H1 (cell line): ENCODE results near the gene BIK. TPM values are rescaled to one million over a fixed set of nuclear protein-coding genes. Genes with fewer than 3 reads are reported as not detected.
A peak's percentile ranks its signal among the peaks of the same experiment; 100 is the strongest.

Experiments used
- CTCF ChIA-PET: fragments of 300-600 bp; sonication (Branson Sonifier 250); formaldehyde crosslinking; loops from one replicate; lab custom pipeline; 2021; ENCODE audit not compliant: partially characterized antibody; lab: Charles Lee
- POLR2A ChIA-PET: fragments of 300-600 bp; sonication (Branson Sonifier 250); formaldehyde crosslinking; loops from one replicate; lab custom pipeline; 2021; ENCODE audit warnings: inconsistent platforms; ENCODE audit not compliant: partially characterized antibody; lab: Charles Lee
- DNase-seq, 2 experiments: peaks; one replicate each; pipeline versions ENCODE4 v3.0.0 to v3.0.0-alpha.2; 2010 to 2022; ENCODE audit warnings: low spot score in 2 of 2, low read depth in 1 of 2, mixed read lengths in 1 of 2
- FAIRE-seq: peaks from 2 replicates; lab custom pipeline; 2011; peaks lifted over from hg19 to GRCh38; lab: Jason Lieb, UNC
- H2AFZ ChIP-seq: 2 replicates; pipeline ENCODE4 v1.8.1; 2012; ENCODE audit warnings: low read length, inconsistent platforms
- H2AK5ac ChIP-seq: 2 replicates; pipeline ENCODE4 v1.6.1; 2013; ENCODE audit warnings: low read depth, low read length
- H2BK120ac ChIP-seq: replicated peaks from 2 replicates; pipeline ENCODE3; 2013; ENCODE audit warnings: low read depth, low read length, inconsistent platforms
- H2BK12ac ChIP-seq: 2 replicates; pipeline ENCODE4 v1.6.1; 2013; ENCODE audit warnings: low read depth, low read length
- H2BK15ac ChIP-seq: 2 replicates; pipeline ENCODE4 v1.6.1; 2013; ENCODE audit warnings: low read length
- H2BK20ac ChIP-seq: 2 replicates; pipeline ENCODE4 v1.6.1; 2013; ENCODE audit warnings: low read length
- H2BK5ac ChIP-seq: 2 replicates; pipeline ENCODE4 v1.6.1; 2013; ENCODE audit warnings: low read depth, low read length
- H3K14ac ChIP-seq: 2 replicates; pipeline ENCODE4 v1.6.1; 2013; ENCODE audit warnings: inconsistent platforms; ENCODE audit not compliant: insufficient read length
- H3K18ac ChIP-seq: 2 replicates; pipeline ENCODE4 v1.6.1; 2013; ENCODE audit warnings: low read length; ENCODE audit errors: extremely low read depth
- H3K23ac ChIP-seq: 2 replicates; pipeline ENCODE4 v1.6.1; 2013; ENCODE audit warnings: inconsistent platforms; ENCODE audit not compliant: insufficient read length
- H3K23me2 ChIP-seq: 2 replicates; pipeline ENCODE4 v1.6.1; 2013; ENCODE audit warnings: low read depth, low read length
- H3K27ac ChIP-seq: 2 replicates; pipeline ENCODE4 v1.6.1; 2011; ENCODE audit warnings: low read depth, low read length, inconsistent platforms
- H3K27me3 ChIP-seq, 4 experiments: replicated peaks in 1 of 4; 1 replicate in 1 of 4; 2 replicates in 3 of 4; pipeline versions ENCODE4 v1.6.1 to v1.8.1; 2011 to 2013; ENCODE audit warnings: low read length in 3 of 4, mild to moderate bottlenecking in 3 of 4, inconsistent platforms in 2 of 4, mixed read lengths in 2 of 4, moderate library complexity in 1 of 4; ENCODE audit not compliant: control insufficient read depth in 3 of 4, insufficient read depth in 3 of 4; ENCODE audit errors: extremely low read depth in 1 of 4
- H3K36me3 ChIP-seq, 4 experiments: 2 replicates each; pipeline versions ENCODE4 v1.6.1 to v1.8.1; 2011 to 2013; ENCODE audit warnings: mild to moderate bottlenecking in 4 of 4, low read length in 3 of 4, moderate library complexity in 2 of 4, control low read depth in 1 of 4, inconsistent platforms in 1 of 4; ENCODE audit not compliant: insufficient read depth in 4 of 4, control insufficient read depth in 2 of 4
- H3K4ac ChIP-seq: replicated peaks from 2 replicates; pipeline ENCODE3; 2013; ENCODE audit warnings: low read length, low read depth, mixed read lengths, inconsistent platforms; ENCODE audit not compliant: insufficient read length
- H3K4me1 ChIP-seq, 4 experiments: replicated peaks in 1 of 4; 1 replicate in 1 of 4; 2 replicates in 3 of 4; pipeline versions ENCODE4 v1.6.1 to v1.8.1; 2011 to 2013; ENCODE audit warnings: low read length in 3 of 4, inconsistent platforms in 2 of 4, mixed read lengths in 1 of 4; ENCODE audit not compliant: insufficient read depth in 4 of 4, control insufficient read depth in 3 of 4
- H3K4me2 ChIP-seq, 2 experiments: 2 replicates each; pipeline versions ENCODE4 v1.6.1 to v1.8.1; 2011 to 2013; ENCODE audit warnings: low read depth in 2 of 2, low read length in 2 of 2, control low read depth in 1 of 2, inconsistent platforms in 1 of 2, mild to moderate bottlenecking in 1 of 2; ENCODE audit not compliant: insufficient read depth in 1 of 2
- H3K4me3 ChIP-seq, 4 experiments: fragments of 200-600, 300-600 bp in 1 of 4; sonication (generic), shearing (Covaris generic), sonication (Bioruptor Twin) in 1 of 4; 2 replicates each; pipeline versions ENCODE4 v1.5.1 to v1.8.1; 2011 to 2016; ENCODE audit warnings: low read length in 4 of 4, low read depth in 3 of 4, control low read depth in 2 of 4, inconsistent platforms in 2 of 4, mild to moderate bottlenecking in 2 of 4, mixed read lengths in 1 of 4, moderate library complexity in 1 of 4; ENCODE audit not compliant: insufficient read depth in 2 of 4; ENCODE audit errors: extremely low read depth in 1 of 4
- H3K56ac ChIP-seq: replicated peaks from 2 replicates; pipeline ENCODE3; 2013; ENCODE audit warnings: low read depth, mild to moderate bottlenecking, mixed read lengths, low read length, inconsistent platforms; ENCODE audit not compliant: insufficient read length
- H3K79me1 ChIP-seq: 2 replicates; pipeline ENCODE4 v1.6.1; 2013; ENCODE audit warnings: low read depth, low read length, control low read depth
- H3K79me2 ChIP-seq, 2 experiments: 2 replicates each; pipeline versions ENCODE4 v1.6.1 to v1.8.1; 2012 to 2013; ENCODE audit warnings: low read length in 2 of 2, mild to moderate bottlenecking in 2 of 2, inconsistent platforms in 1 of 2; ENCODE audit not compliant: insufficient read depth in 2 of 2, control insufficient read depth in 1 of 2
- H3K9ac ChIP-seq, 4 experiments: replicated peaks in 1 of 4; 1 replicate in 1 of 4; 2 replicates in 3 of 4; pipeline versions ENCODE4 v1.6.1 to v1.8.1; 2011 to 2013; ENCODE audit warnings: low read depth in 3 of 4, low read length in 3 of 4, control low read depth in 2 of 4, mild to moderate bottlenecking in 2 of 4, moderate library complexity in 2 of 4, inconsistent platforms in 1 of 4; ENCODE audit errors: extremely low read depth in 1 of 4
- H3K9me3 ChIP-seq, 2 experiments: 2 replicates each; pipeline versions ENCODE4 v1.6.1 to v1.8.1; 2012 to 2013; ENCODE audit warnings: mild to moderate bottlenecking in 2 of 2, moderate library complexity in 2 of 2, control low read depth in 1 of 2, inconsistent platforms in 1 of 2, low read depth in 1 of 2, low read length in 1 of 2, mixed read lengths in 1 of 2; ENCODE audit not compliant: insufficient read depth in 2 of 2
- H4K20me1 ChIP-seq, 2 experiments: replicated peaks in 1 of 2; 2 replicates each; pipeline versions ENCODE3 to v1.8.1; 2011 to 2013; ENCODE audit warnings: inconsistent platforms in 2 of 2, low read length in 2 of 2, mild to moderate bottlenecking in 1 of 2; ENCODE audit not compliant: insufficient read depth in 2 of 2, control insufficient read depth in 1 of 2
- H4K5ac ChIP-seq: 2 replicates; pipeline ENCODE4 v1.6.1; 2013; ENCODE audit warnings: low read length, low read depth, mixed read lengths, inconsistent platforms; ENCODE audit not compliant: insufficient read length
- H4K8ac ChIP-seq: 2 replicates; pipeline ENCODE4 v1.8.0; 2013; ENCODE audit warnings: mild to moderate bottlenecking, moderate library complexity, low read length, inconsistent platforms; ENCODE audit not compliant: insufficient read depth; ENCODE audit errors: extremely low read depth
- H4K91ac ChIP-seq: replicated peaks from 2 replicates; pipeline ENCODE3; 2013; ENCODE audit warnings: low read length, mixed read lengths, inconsistent platforms; ENCODE audit not compliant: insufficient read length
- BCL11A ChIP-seq, 2 experiments: IDR thresholded peaks; one replicate each; pipeline ENCODE4 v1.6.1; 2011; ENCODE audit warnings: low read depth in 2 of 2, low read length in 2 of 2, mild to moderate bottlenecking in 2 of 2
- CBX5 ChIP-seq: fragments of 300-800, 300-1000 bp; sonication (generic); IDR thresholded peaks from 2 replicates; pipeline ENCODE4 v1.7.1; 2016; ENCODE audit warnings: antibody characterized with exemption, low read length, low read depth
- CTCF ChIP-seq, 3 experiments: IDR thresholded peaks; 1 replicate in 2 of 3; 2 replicates in 1 of 3; pipeline versions ENCODE4 v1.5.1 to v1.6.1; 2011; ENCODE audit warnings: low read length in 3 of 3, mild to moderate bottlenecking in 3 of 3, inconsistent platforms in 2 of 3, low read depth in 1 of 3, moderate library complexity in 1 of 3; ENCODE audit not compliant: insufficient read depth in 1 of 3; ENCODE audit errors: control extremely low read depth in 1 of 3
- JUN ChIP-seq: IDR thresholded peaks from 2 replicates; pipeline ENCODE4 v1.6.1; 2011; ENCODE audit warnings: low read depth, mild to moderate bottlenecking, improper control_type of control experiment, low read length
- POU5F1 ChIP-seq: IDR thresholded peaks from 2 replicates; pipeline ENCODE4 v1.6.1; 2011; ENCODE audit warnings: low read depth, mild to moderate bottlenecking, low read length, moderate library complexity
- RAD21 ChIP-seq, 2 experiments: IDR thresholded peaks in 1 of 2; conservative IDR thresholded peaks in 1 of 2; 2 replicates each; pipeline ENCODE4 v1.6.1; 2011; ENCODE audit warnings: low read depth in 2 of 2, low read length in 2 of 2, improper control_type of control experiment in 1 of 2, inconsistent platforms in 1 of 2, mild to moderate bottlenecking in 1 of 2, moderate library complexity in 1 of 2
- SIX5 ChIP-seq: IDR thresholded peaks from 2 replicates; pipeline ENCODE4 v1.6.1; 2011; ENCODE audit warnings: mild to moderate bottlenecking, low read depth, low read length
- SP4 ChIP-seq: IDR thresholded peaks from 2 replicates; pipeline ENCODE4 v1.6.1; 2012; ENCODE audit warnings: low read length, inconsistent platforms
- WGBS, 2 experiments: shearing (Covaris generic) in 1 of 2; methylation state at CpG; one replicate each; pipeline versions ENCODE4 v1.1.6 to v1.1.7; 2013 to 2015; ENCODE audit warnings: low lambda C conversion rate in 2 of 2, mixed read lengths in 2 of 2, inconsistent platforms in 1 of 2, low coverage in 1 of 2, missing lambda C conversion rate in 1 of 2; ENCODE audit not compliant: insufficient replicate concordance in 2 of 2, insufficient coverage in 1 of 2, insufficient read length in 1 of 2; ENCODE audit errors: extremely low coverage in 1 of 2, missing lambda C conversion rate in 1 of 2; 5-methylcytosine and 5-hydroxymethylcytosine counted together
- polyA plus RNA-seq, 7 experiments: library from polyadenylated mRNA; depleted of rRNA in 3 of 7; stranded (reverse) in 5 of 7; unstranded in 2 of 7; fragments of >200 nt in 5 of 7; fragments of 200-250 nt in 2 of 7; gene quantifications; 1 replicate in 5 of 7; 2 replicates in 1 of 7; 4 replicates in 1 of 7; pipeline versions ENCODE4 v1.2.1 to v1.2.3, GENCODE V29; 2011 to 2013; ENCODE audit warnings: missing spikeins in 2 of 7, mixed read lengths in 2 of 7
- total RNA-seq: library from RNA; stranded (reverse); fragmentation: NEBNext Ultra II Directional; extraction: Animal tissue kit (Norgen Biotek cat#: 25700); gene quantifications from 2 replicates; pipeline ENCODE4 v1.2.1, GENCODE V29; 2021

BIK gene
- total and polyA plus RNA-seq, 2 of the 8 experiments (the other 6 are each of a cell fraction or from before 2014, with no cell fraction given), result 3.3 to 5.5 TPM

GRCh38 chr22:43096420-43096819 is 14.1 kb upstream of the BIK start:
- no peaks in the 10 kb centered on the region for H3K36me3 ChIP-seq
- peak overlapping the region; percentile 27; the same call in 1 of the 2 replicates for H2BK12ac ChIP-seq
- no peak overlapping the region for H3K27ac ChIP-seq
- H3K23me2 ChIP-seq, result peaks cover 3% of the 10 kb centered on the region; the same call in 1 of the 2 replicates
- no peak overlapping the region for H3K4me3 ChIP-seq
- H3K4me2 ChIP-seq, result no peak overlapping the region
- H3K14ac ChIP-seq, result no peak overlapping the region
- FAIRE-seq, result no peak
- no peaks in the 10 kb centered on the region for H3K4me1 ChIP-seq
- WGBS, 2 experiments, result 94% methylated on average over 8 of the region's 8 CpGs; no CpG with 5 or more reads in 1 of the 2 experiments
- H2BK15ac ChIP-seq, result no peak overlapping the region
- no peaks in the 10 kb centered on the region for H3K79me2 ChIP-seq
- no peak overlapping the region for H4K91ac ChIP-seq
- no peak overlapping the region for H3K9ac ChIP-seq
- no peak overlapping the region for H2AK5ac ChIP-seq
- H3K18ac ChIP-seq, result no peak overlapping the region
- H3K79me1 ChIP-seq, result no peaks in the 10 kb centered on the region
- H3K9me3 ChIP-seq, result no peaks in the 10 kb centered on the region; a peak in 1 of 4 replicates
- H2BK20ac ChIP-seq, result no peak overlapping the region
- CTCF ChIA-PET, result interaction anchor here (0.6 to 2.0 kb wide), 3 partner anchors 20 to 536 kb away, joined by 3 to 6 read pairs (median 4); no protein-coding TSS in a partner anchor
- H2AFZ ChIP-seq, result no peak overlapping the region
- peaks cover 0 to 2% of the 10 kb centered on the region in 2 experiments for H4K20me1 ChIP-seq
- no peak overlapping the region for H3K4ac ChIP-seq
- no peaks in the 10 kb centered on the region for H3K27me3 ChIP-seq
- no peak overlapping the region for H4K8ac ChIP-seq
- no peak overlapping the region for H2BK5ac ChIP-seq
- H2BK120ac ChIP-seq, result no peak overlapping the region
- POLR2A ChIA-PET, result no interaction called here
- H3K23ac ChIP-seq, result no peak overlapping the region
- DNase-seq, result no peak
- no peak overlapping the region for H4K5ac ChIP-seq
- no peak overlapping the region for H3K56ac ChIP-seq
- no peak for TF ChIP-seq CBX5
- no peak for TF ChIP-seq CTCF (IDR thresholded peaks at IDR 0.05; ENCODE audit: control extremely low read depth in 1 of 3, insufficient read depth in 1 of 3, low read depth in 1 of 3, low read length in 3 of 3)
- TF ChIP-seq SIX5, result no peak
- TF ChIP-seq RAD21 (IDR thresholded peaks at IDR 0.05 in 1 of 2, conservative IDR thresholded peaks at IDR 0.05 in 1 of 2; ENCODE audit: low read depth in 2 of 2, low read length in 2 of 2), result no peak
- TF ChIP-seq BCL11A (IDR thresholded peaks at IDR 0.05; ENCODE audit: low read depth in 2 of 2, low read length in 2 of 2), result no peak
- no peak for TF ChIP-seq SP4
- no peak for TF ChIP-seq POU5F1
- no peak for TF ChIP-seq JUN
